ENCODE measurements around the gene ACKR3. TPM values are rescaled to one million over a fixed set of nuclear protein-coding genes. Genes with fewer than 3 reads are reported as not detected.

ACKR3 gene
- total and polyA plus RNA-seq, 4 experiments from 2014 or later: 3.7 to 4.5 (median 4.2) TPM

DNA sequence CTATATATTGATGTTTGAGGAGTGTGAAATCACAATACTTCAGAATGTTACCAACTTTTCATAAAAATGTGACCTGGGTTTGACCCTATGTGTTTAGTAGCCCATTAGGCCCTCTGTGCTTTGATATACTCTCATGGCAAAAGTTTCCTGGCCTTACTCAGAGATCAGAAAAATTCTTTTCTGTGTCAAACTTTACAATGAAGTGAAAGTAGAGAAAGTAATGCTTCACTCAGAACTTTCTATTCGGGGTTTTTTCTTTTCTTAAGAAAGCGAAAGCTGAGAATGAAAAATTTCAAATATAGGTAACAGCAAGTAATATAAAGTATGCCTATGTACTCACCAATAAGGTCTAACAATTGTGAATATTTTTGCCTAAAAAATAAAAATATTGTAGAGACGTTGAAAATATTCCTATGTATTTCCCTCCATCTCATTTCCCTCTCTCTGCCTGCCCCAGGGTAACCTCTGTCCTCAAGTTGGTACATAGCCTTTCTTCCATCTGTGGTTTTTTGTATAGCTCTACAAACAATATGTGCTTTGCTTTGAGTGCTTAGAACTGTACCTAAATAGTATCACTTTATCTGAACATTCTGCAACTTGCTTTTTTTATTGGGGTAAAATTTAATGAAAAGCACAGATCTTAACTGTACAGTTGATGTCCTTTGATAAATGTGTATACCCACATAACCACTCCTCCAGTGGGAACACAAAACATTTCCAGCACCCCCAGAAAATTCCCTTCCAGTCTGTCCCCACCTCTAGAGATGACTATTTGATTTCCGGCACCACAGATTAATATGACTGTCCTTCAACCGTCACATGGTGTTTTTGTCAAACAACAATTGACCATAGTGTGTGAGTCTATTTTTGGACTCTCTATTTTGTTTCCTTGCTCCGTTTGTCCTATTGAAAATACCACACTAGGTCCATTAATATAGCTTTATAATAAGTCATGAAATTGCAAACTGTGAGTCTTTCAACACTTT, 10.3 kb upstream of the ACKR3 start:
- H3K9me3 ChIP-seq (ENCODE audit: control insufficient read depth in 1 of 2, low read length in 2 of 2): no peaks in the 10 kb centered on the region
- Mint-ChIP-seq H3K27me3 (no peaks in the 10 kb centered on the region), H3K9me3 (peaks cover 0 to 10% (median 7%) of the 10 kb centered on the region in 8 donors), H3K4me3 (peak overlapping the region in 3 of 8 donors; percentile 25 to 57 (median 27)), H3K36me3 (peaks cover 25 to 36% of the 10 kb centered on the region in 2 donors), H3K27ac (peak overlapping the region in 5 of 7 donors; percentile 12 to 53 (median 28)), H3K4me1 (peaks cover 32 to 55% (median 46%) of the 10 kb centered on the region in 4 donors)
- H3K27me3 ChIP-seq (ENCODE audit: insufficient read depth, low read length): no peaks in the 10 kb centered on the region
- H3K27ac ChIP-seq (ENCODE audit: low read depth, low read length): no peak overlapping the region
- peaks cover 14% of the 10 kb centered on the region for H3K36me3 ChIP-seq (ENCODE audit: insufficient read depth, low read length)
- CTCF ChIA-PET (ENCODE audit: partially characterized antibody): interaction anchor here (0.8 to 2.6 kb wide), 4 partner anchors 10 to 46 kb away, joined by 3 to 15 read pairs (median 8); partner anchors contain the start of gene ACKR3
- H3K4me3 ChIP-seq (ENCODE audit: low read length in 2 of 2): no peak overlapping the region
- DNase-seq: no peak
- POLR2A ChIA-PET (ENCODE audit: partially characterized antibody): interaction anchor here (1.8 kb wide), 1 partner anchor 10 kb away, joined by 6 read pairs; the partner anchor contains the start of gene ACKR3
- H3K4me1 ChIP-seq (ENCODE audit: insufficient read depth, low read length): peaks cover 31% of the 10 kb centered on the region
- intact Hi-C loops (cut with micrococcal nuclease): no loop called here

DNA sequence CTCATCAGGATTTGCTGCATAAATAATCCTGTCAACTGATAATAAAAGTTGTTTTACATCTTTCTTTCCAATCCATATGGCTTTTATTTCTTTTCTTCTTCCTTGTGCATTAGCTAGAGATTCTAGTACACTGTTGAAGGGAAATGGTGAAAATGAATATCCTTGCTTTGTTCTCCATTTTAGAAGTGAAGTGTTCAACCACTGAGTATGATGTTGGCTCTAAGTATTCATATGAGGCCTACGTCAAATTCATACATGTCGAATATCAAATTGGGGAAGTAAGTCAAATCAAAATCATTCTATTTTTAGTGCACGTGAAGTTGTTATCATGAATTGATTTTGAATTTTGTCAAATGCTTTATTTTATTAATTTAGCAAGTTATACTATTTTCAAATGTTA, 7.8 kb upstream of the ACKR3 start:
- peaks cover 15% of the 10 kb centered on the region for H3K36me3 ChIP-seq (ENCODE audit: insufficient read depth, low read length)
- H3K27me3 ChIP-seq (ENCODE audit: insufficient read depth, low read length): no peaks in the 10 kb centered on the region
- Mint-ChIP-seq H3K27ac (no peak overlapping the region), H3K4me1 (peaks cover 24 to 34% (median 31%) of the 10 kb centered on the region in 4 donors), H3K27me3 (no peaks in the 10 kb centered on the region), H3K9me3 (no peaks in the 10 kb centered on the region), H3K36me3 (peaks cover 25% of the 10 kb centered on the region in 2 donors), H3K4me3 (no peak overlapping the region)
- ChIA-PET CTCF (ENCODE audit: partially characterized antibody) (no interaction called here), POLR2A (ENCODE audit: partially characterized antibody) (no interaction called here)
- intact Hi-C loops (cut with micrococcal nuclease): no loop called here
- DNase-seq: no peak
- no peak overlapping the region for H3K4me3 ChIP-seq (ENCODE audit: low read length in 2 of 2)
- H3K9me3 ChIP-seq (ENCODE audit: control insufficient read depth in 1 of 2, low read length in 2 of 2): no peaks in the 10 kb centered on the region
- peaks cover 20% of the 10 kb centered on the region for H3K4me1 ChIP-seq (ENCODE audit: insufficient read depth, low read length)
- no peak overlapping the region for H3K27ac ChIP-seq (ENCODE audit: low read depth, low read length)

DNA sequence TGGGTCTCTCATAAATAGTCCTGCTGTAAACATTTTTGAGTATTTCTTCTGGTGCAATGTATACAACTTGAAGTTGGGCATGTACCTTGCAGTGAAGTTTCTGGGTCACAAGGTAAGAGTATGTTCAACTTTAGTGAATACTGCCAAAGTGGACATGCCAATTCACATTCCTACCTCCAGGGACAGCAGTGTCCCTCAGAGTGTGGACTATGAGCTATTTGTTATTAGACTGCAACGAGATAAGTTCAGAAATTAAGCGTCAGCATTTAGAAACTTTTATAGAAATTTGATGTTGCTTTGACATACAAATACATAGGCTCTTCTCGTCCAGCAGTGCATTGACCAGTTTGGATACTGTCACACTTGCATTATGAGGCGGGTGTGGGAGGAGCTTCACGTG, 7.2 kb upstream of the ACKR3 start:
- CTCF ChIA-PET (ENCODE audit: partially characterized antibody): no interaction called here
- POLR2A ChIA-PET (ENCODE audit: partially characterized antibody): no interaction called here

DNA sequence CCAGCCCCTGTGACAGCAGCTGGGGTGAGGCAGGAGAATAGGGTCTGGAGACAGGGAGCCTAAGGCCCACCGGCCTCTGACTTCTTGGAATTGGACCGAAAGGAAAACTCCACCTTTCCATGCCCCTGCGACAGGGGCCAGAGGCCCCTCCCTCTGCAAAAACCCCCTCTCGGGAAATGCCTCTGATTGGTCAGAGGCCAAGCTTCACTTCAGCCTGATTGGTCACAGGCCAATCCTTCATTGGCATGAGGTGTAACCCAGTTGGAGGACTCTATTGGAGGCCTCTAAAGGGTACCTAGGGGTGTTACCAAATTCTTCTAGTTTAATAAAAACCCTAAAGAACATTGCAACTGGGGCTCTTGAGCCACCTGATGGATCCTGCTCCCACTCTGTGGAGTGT, 5.7 kb upstream of the ACKR3 start:
- intact Hi-C loops (cut with micrococcal nuclease): no loop called here
- POLR2A ChIA-PET (ENCODE audit: partially characterized antibody): no interaction called here
- CTCF ChIA-PET (ENCODE audit: partially characterized antibody): no interaction called here
- H3K27me3 Mint-ChIP-seq: no peaks in the 10 kb centered on the region
- H3K9me3 ChIP-seq (ENCODE audit: control insufficient read depth in 1 of 2, low read length in 2 of 2): no peaks in the 10 kb centered on the region
- H3K27ac Mint-ChIP-seq: no peak overlapping the region
- H3K36me3 Mint-ChIP-seq: peaks cover 22 to 25% of the 10 kb centered on the region in 2 donors
- DNase-seq: no peak
- H3K4me1 Mint-ChIP-seq: peaks cover 20 to 27% (median 23%) of the 10 kb centered on the region in 4 donors
- H3K27ac ChIP-seq (ENCODE audit: low read depth, low read length): no peak overlapping the region
- peaks cover 15% of the 10 kb centered on the region for H3K36me3 ChIP-seq (ENCODE audit: insufficient read depth, low read length)
- no peak overlapping the region for H3K4me3 Mint-ChIP-seq
- H3K4me1 ChIP-seq (ENCODE audit: insufficient read depth, low read length): peaks cover 15% of the 10 kb centered on the region
- no peak overlapping the region for H3K4me3 ChIP-seq (ENCODE audit: low read length in 2 of 2)
- H3K9me3 Mint-ChIP-seq: no peaks in the 10 kb centered on the region
- H3K27me3 ChIP-seq (ENCODE audit: insufficient read depth, low read length): no peaks in the 10 kb centered on the region

More for the DNA sequence above, 7.2 kb upstream of the ACKR3 start:
- no peak overlapping the region for H3K4me3 Mint-ChIP-seq
- peaks cover 20% of the 10 kb centered on the region for H3K4me1 ChIP-seq (ENCODE audit: insufficient read depth, low read length)
- intact Hi-C loops (cut with micrococcal nuclease): no loop called here
- peaks cover 25% of the 10 kb centered on the region in 2 donors for H3K36me3 Mint-ChIP-seq
- H3K4me1 Mint-ChIP-seq: peaks cover 21 to 29% (median 25%) of the 10 kb centered on the region in 4 donors
- no peaks in the 10 kb centered on the region for H3K27me3 ChIP-seq (ENCODE audit: insufficient read depth, low read length)
- no peaks in the 10 kb centered on the region for H3K9me3 Mint-ChIP-seq
- no peaks in the 10 kb centered on the region for H3K27me3 Mint-ChIP-seq
- no peaks in the 10 kb centered on the region for H3K9me3 ChIP-seq (ENCODE audit: control insufficient read depth in 1 of 2, low read length in 2 of 2)
- no peak overlapping the region for H3K27ac Mint-ChIP-seq
- peaks cover 15% of the 10 kb centered on the region for H3K36me3 ChIP-seq (ENCODE audit: insufficient read depth, low read length)
- H3K27ac ChIP-seq (ENCODE audit: low read depth, low read length): no peak overlapping the region
- no peak overlapping the region for H3K4me3 ChIP-seq (ENCODE audit: low read length in 2 of 2)
- no peak for DNase-seq

DNA sequence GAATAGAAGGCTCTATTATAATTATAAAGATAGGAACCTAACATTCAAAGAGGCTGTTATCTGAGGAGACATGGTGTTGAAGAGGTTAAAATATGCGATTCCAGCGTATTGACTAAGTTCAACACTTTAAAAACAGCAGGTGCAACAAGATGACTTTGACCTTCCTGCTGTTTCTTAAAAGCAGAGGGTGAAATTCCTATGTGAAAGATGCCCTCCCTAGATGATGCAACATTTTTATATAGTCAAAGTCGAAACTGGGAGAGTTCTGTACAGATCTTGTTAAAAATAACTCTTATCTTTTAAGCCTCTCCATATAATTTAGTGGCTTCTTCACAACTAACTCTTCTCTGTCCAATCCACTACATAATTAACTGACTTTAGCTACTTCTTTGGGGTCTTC, 4.4 kb upstream of the ACKR3 start:
- DNase-seq: no peak
- ChIA-PET CTCF (ENCODE audit: partially characterized antibody) (interaction anchor here (1.3 to 10.1 kb wide), 3 partner anchors 11 to 54 kb away, joined by 3 to 410 read pairs (median 5); a partner anchor contains a TSS), POLR2A (ENCODE audit: partially characterized antibody) (interaction anchor here (1.3 kb wide), 1 partner anchor 14 kb away, joined by 3 read pairs; no protein-coding TSS in a partner anchor)
- H3K4me1 Mint-ChIP-seq: peaks cover 19 to 30% (median 23%) of the 10 kb centered on the region in 4 donors
- no peaks in the 10 kb centered on the region for H3K9me3 Mint-ChIP-seq
- peaks cover 25% of the 10 kb centered on the region in 2 donors for H3K36me3 Mint-ChIP-seq
- H3K27me3 ChIP-seq (ENCODE audit: insufficient read depth, low read length): no peaks in the 10 kb centered on the region
- peaks cover 15% of the 10 kb centered on the region for H3K36me3 ChIP-seq (ENCODE audit: insufficient read depth, low read length)
- no peak overlapping the region for H3K27ac ChIP-seq (ENCODE audit: low read depth, low read length)
- H3K27ac Mint-ChIP-seq: peak overlapping the region in 2 of 7 donors; percentile 16 to 65
- intact Hi-C loops (cut with micrococcal nuclease): loop anchor here (5.0 kb wide), 1 partner anchor 198 kb away; no protein-coding TSS in a partner anchor
- H3K27me3 Mint-ChIP-seq: no peaks in the 10 kb centered on the region
- H3K4me3 ChIP-seq (ENCODE audit: low read length in 2 of 2): no peak overlapping the region
- no peaks in the 10 kb centered on the region for H3K9me3 ChIP-seq (ENCODE audit: control insufficient read depth in 1 of 2, low read length in 2 of 2)
- peaks cover 20% of the 10 kb centered on the region for H3K4me1 ChIP-seq (ENCODE audit: insufficient read depth, low read length)
- no peak overlapping the region for H3K4me3 Mint-ChIP-seq

DNA sequence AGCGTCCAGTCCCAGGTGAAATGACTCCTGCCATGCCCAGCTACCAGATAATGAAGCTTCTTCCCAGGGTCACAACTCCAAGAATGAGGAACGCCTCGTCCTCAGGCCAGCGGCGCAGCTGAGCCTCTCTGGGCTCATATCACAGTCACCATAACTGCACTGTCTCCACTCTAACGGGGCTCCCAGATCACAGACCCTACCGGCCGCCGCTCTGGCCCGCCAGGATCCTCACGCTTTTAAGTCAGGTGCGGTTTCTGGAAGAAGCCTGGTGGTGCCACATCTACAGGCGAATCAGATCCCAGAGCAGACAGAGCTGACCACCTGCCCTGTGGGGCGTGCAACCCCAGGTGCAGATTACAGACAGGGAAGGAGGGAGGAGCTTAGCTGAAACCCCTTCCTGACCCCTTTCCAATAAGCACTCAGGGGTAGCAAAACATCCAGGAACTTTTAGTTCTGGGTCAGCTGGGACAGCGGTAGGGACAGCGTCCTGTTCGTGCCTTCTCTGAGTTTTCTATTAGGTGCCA, 3.7 kb upstream of the ACKR3 start:
- POLR2A ChIA-PET (ENCODE audit: partially characterized antibody): interaction anchor here (1.3 kb wide), 1 partner anchor 14 kb away, joined by 3 read pairs; no protein-coding TSS in a partner anchor
- Histone ChIP-seq H3K27me3 (ENCODE audit: insufficient read depth, low read length) (no peaks in the 10 kb centered on the region), H3K4me3 (ENCODE audit: low read length in 2 of 2) (no peak overlapping the region), H3K36me3 (ENCODE audit: insufficient read depth, low read length) (peaks cover 15% of the 10 kb centered on the region), H3K27ac (ENCODE audit: low read depth, low read length) (no peak overlapping the region), H3K9me3 (ENCODE audit: control insufficient read depth in 1 of 2, low read length in 2 of 2) (no peaks in the 10 kb centered on the region), H3K4me1 (ENCODE audit: insufficient read depth, low read length) (peaks cover 20% of the 10 kb centered on the region)
- H3K27ac Mint-ChIP-seq: peak overlapping the region in 1 of 7 donors; percentile 22
- H3K4me1 Mint-ChIP-seq: peaks cover 20 to 25% (median 23%) of the 10 kb centered on the region in 4 donors
- H3K27me3 Mint-ChIP-seq: no peaks in the 10 kb centered on the region
- intact Hi-C loops (cut with micrococcal nuclease): loop anchor here (5.0 kb wide), 1 partner anchor 199 kb away; no protein-coding TSS in a partner anchor
- H3K4me3 Mint-ChIP-seq: peak overlapping the region in 2 of 8 donors; percentile 24 to 61
- H3K9me3 Mint-ChIP-seq: no peaks in the 10 kb centered on the region
- DNase-seq: no peak
- peaks cover 21 to 23% of the 10 kb centered on the region in 2 donors for H3K36me3 Mint-ChIP-seq
- CTCF ChIA-PET (ENCODE audit: partially characterized antibody): interaction anchor here (1.3 to 10.1 kb wide), 3 partner anchors 12 to 55 kb away, joined by 3 to 410 read pairs (median 5); a partner anchor contains a TSS

Data from CD4-positive, alpha-beta memory T cell (primary cell).